ENCODE results near the gene CDT1. TPM values are rescaled to one million over a fixed set of nuclear protein-coding genes. Genes with fewer than 3 reads are reported as not detected.
"Not testable (repeated sequence)": the region's sequence is repeated elsewhere in the genome, so short reads cannot be mapped to it uniquely, and the experiment has no call there.

The CDT1 gene
- polyA plus RNA-seq, 4 donors: 14.4 to 21.9 (median 14.9) TPM

- DNase-seq (ENCODE audit: low read depth in 4 of 4, low spot score in 3 of 4): no peak
These were observed 12.5 kb downstream of the CDT1 start for GRCh38 chr16:88815901-88816589.

GRCh38 chr16:88816736-88817535, 13.3 kb downstream of the CDT1 start:
- no peak for DNase-seq (ENCODE audit: low read depth in 4 of 4, low spot score in 3 of 4)

GRCh38 chr16:88817785-88818574, 14.4 kb downstream of the CDT1 start:
- DNase-seq (ENCODE audit: low read depth in 4 of 4, low spot score in 3 of 4): no peak

GRCh38 chr16:88818575-88818874, 14.9 kb downstream of the CDT1 start:
- DNase-seq (ENCODE audit: low read depth in 4 of 4, low spot score in 3 of 4): no peak

GRCh38 chr16:88819126-88819525, 15.5 kb downstream of the CDT1 start:
- no peak for DNase-seq (ENCODE audit: low read depth in 4 of 4, low spot score in 3 of 4)

GRCh38 chr16:88820385-88821025, 16.9 kb downstream of the CDT1 start:
- no peak for DNase-seq (ENCODE audit: low read depth in 4 of 4, low spot score in 3 of 4)

- DNase-seq (ENCODE audit: low read depth in 4 of 4, low spot score in 3 of 4): no peak
These were observed 17.7 kb downstream of the CDT1 start for GRCh38 chr16:88821168-88821850.

- no peak for DNase-seq (ENCODE audit: low read depth in 4 of 4, low spot score in 3 of 4)
These were observed 18.9 kb downstream of the CDT1 start for GRCh38 chr16:88822281-88823040.

GRCh38 chr16:88823646-88824045, 20.1 kb downstream of the CDT1 start:
- not testable (repeated sequence) for DNase-seq (ENCODE audit: low read depth in 4 of 4, low spot score in 3 of 4)

GRCh38 chr16:88824256-88825077, 20.9 kb downstream of the CDT1 start:
- DNase-seq (ENCODE audit: low read depth in 4 of 4, low spot score in 3 of 4): no peak

- no peak for DNase-seq (ENCODE audit: low read depth in 4 of 4, low spot score in 3 of 4)
These were observed 21.6 kb downstream of the CDT1 start for GRCh38 chr16:88825146-88825545.

- no peak for DNase-seq (ENCODE audit: low read depth in 4 of 4, low spot score in 3 of 4)
These were observed 22.7 kb downstream of the CDT1 start for GRCh38 chr16:88826070-88826840.

GRCh38 chr16:88827727-88828126, 24.1 kb downstream of the CDT1 start:
- no peak for DNase-seq (ENCODE audit: low read depth in 4 of 4, low spot score in 3 of 4)

GRCh38 chr16:88828711-88829110, 25.1 kb downstream of the CDT1 start:
- DNase-seq (ENCODE audit: low read depth in 4 of 4, low spot score in 3 of 4): no peak

- peak in 3 of 4 donors; percentile 30 to 58 (median 41) for DNase-seq (ENCODE audit: low read depth in 4 of 4, low spot score in 3 of 4)
These were observed 26.7 kb downstream of the CDT1 start for GRCh38 chr16:88830258-88830657.

- DNase-seq (ENCODE audit: low read depth in 4 of 4, low spot score in 3 of 4): no peak
These were observed 27.2 kb downstream of the CDT1 start for GRCh38 chr16:88830783-88831182.

- no peak for DNase-seq (ENCODE audit: low read depth in 4 of 4, low spot score in 3 of 4)
These were observed 28.2 kb downstream of the CDT1 start for GRCh38 chr16:88831838-88832237.

GRCh38 chr16:88833086-88833485, 29.5 kb downstream of the CDT1 start:
- no peak for DNase-seq (ENCODE audit: low read depth in 4 of 4, low spot score in 3 of 4)
